Fibroblast of lung (primary cell): ENCODE measurements around the gene TBC1D2B.

Experiments used
- EZH2 ChIP-seq: IDR thresholded peaks from 2 replicates; pipeline ENCODE4 v1.5.1; 2012; ENCODE audit warnings: low read length, control low read depth, mild to moderate bottlenecking; ENCODE audit errors: missing control alignments
- TF ChIP-seq, protein P1 (sequence below), 2 donors: IDR thresholded peaks in 1 of 2; conservative IDR thresholded peaks in 1 of 2; 1 replicate in 1 of 2; 2 replicates in 1 of 2; pipeline ENCODE4 v1.5.1; 2011 to 2012; ENCODE audit warnings: low read length in 2 of 2, control low read depth in 1 of 2, inconsistent platforms in 1 of 2, low read depth in 1 of 2, mild to moderate bottlenecking in 1 of 2

DNA sequence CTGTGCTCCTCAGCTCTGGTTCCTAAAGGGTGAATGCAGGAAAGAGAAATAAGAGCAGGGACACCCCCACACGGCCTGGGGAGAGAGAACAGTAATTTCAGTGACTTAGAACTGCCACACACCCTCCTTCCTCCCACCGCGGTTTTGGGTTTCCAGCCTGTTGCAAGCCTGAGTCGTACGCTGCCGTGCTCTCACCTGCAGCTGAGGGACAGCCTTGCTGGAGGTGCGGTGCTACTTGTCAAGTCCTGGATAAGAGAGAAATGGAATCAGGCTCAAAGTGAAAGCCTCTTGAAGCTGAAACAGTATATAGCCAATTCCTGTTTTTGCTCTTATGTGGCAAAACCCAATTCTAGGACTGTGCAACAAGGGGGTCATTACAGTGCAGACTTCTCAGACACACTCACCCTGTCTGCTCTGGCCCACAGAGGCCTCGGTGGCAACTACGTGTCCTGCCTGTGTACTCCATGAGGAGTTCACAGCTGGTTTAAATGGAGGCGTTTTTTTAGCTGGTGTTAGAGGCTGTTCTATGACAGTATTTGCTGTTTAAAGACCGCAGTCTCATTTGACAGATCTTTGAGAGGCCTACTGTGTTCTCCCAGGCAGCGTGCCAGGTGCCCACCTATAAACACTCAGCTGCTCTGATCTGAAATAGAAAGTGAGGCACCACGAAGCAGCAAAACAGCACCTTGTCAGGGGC is 42.9 kb downstream of the TBC1D2B start:
- TF ChIP-seq, protein P1, sequence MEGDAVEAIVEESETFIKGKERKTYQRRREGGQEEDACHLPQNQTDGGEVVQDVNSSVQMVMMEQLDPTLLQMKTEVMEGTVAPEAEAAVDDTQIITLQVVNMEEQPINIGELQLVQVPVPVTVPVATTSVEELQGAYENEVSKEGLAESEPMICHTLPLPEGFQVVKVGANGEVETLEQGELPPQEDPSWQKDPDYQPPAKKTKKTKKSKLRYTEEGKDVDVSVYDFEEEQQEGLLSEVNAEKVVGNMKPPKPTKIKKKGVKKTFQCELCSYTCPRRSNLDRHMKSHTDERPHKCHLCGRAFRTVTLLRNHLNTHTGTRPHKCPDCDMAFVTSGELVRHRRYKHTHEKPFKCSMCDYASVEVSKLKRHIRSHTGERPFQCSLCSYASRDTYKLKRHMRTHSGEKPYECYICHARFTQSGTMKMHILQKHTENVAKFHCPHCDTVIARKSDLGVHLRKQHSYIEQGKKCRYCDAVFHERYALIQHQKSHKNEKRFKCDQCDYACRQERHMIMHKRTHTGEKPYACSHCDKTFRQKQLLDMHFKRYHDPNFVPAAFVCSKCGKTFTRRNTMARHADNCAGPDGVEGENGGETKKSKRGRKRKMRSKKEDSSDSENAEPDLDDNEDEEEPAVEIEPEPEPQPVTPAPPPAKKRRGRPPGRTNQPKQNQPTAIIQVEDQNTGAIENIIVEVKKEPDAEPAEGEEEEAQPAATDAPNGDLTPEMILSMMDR (conservative IDR thresholded peaks at IDR 0.05 in 1 of 2, IDR thresholded peaks at IDR 0.05 in 1 of 2; ENCODE audit: low read depth in 1 of 2, low read length in 2 of 2): no peak
- TF ChIP-seq EZH2: no peak
